Caco-2 (cell line): ENCODE measurements around the gene CDH19. TPM values are rescaled to one million over a fixed set of nuclear protein-coding genes. Genes with fewer than 3 reads are reported as not detected.

Experiments used
- BruUV-seq: library from RNA; stranded (reverse); fragments of 400-500 nt; replicated peaks from 2 replicates; lab custom pipeline; 2021; lab: Mats Ljungman, UMichigan
- CTCF ChIA-PET: fragments of 300-600 bp; sonication (Branson Sonifier 250); formaldehyde crosslinking; loops from one replicate; lab custom pipeline; 2022; ENCODE audit warnings: antibody characterized with exemption; lab: Charles Lee
- POLR2A ChIA-PET: fragments of 300-600 bp; sonication (Branson Sonifier 250); formaldehyde crosslinking; loops from one replicate; lab custom pipeline; 2022; ENCODE audit warnings: antibody characterized with exemption; lab: Charles Lee
- DNase-seq, 2 experiments: peaks; one replicate each; pipeline versions ENCODE4 v3.0.0 to v3.0.0-alpha.2; 2020 to 2022
- H3K27me3 ChIP-seq: replicated peaks from 2 replicates; pipeline ENCODE4 v1.6.0; 2011; ENCODE audit warnings: low read length; ENCODE audit not compliant: control insufficient read depth, insufficient read depth
- H3K36me3 ChIP-seq: 2 replicates; pipeline ENCODE4 v1.5.1; 2011; ENCODE audit warnings: low read length; ENCODE audit not compliant: control insufficient read depth, insufficient read depth
- H3K4me1 ChIP-seq: fragments of 250-450 bp; sonication (Bioruptor Pico); 2 replicates; pipeline ENCODE4 v1.5.1; 2020; ENCODE audit warnings: mild to moderate bottlenecking
- H3K4me3 ChIP-seq: 2 replicates; pipeline ENCODE4 v1.5.1; 2011; ENCODE audit warnings: low read depth, mild to moderate bottlenecking, control low read depth, low read length
- H3K9me3 ChIP-seq: fragments of 250-450 bp; sonication (Bioruptor Pico); 2 replicates; pipeline ENCODE4 v1.5.1; 2020; ENCODE audit warnings: mild to moderate bottlenecking, moderate library complexity
- H3K27ac Mint-ChIP-seq: one replicate; pipeline ENCODE4 v1.8.0; 2022; ENCODE audit warnings: mixed read lengths; ENCODE audit not compliant: unreplicated experiment
- H3K27me3 Mint-ChIP-seq: one replicate; pipeline ENCODE4 v1.8.0; 2022; ENCODE audit warnings: mixed read lengths; ENCODE audit not compliant: insufficient read depth, unreplicated experiment
- H3K36me3 Mint-ChIP-seq: one replicate; pipeline ENCODE4 v1.8.0; 2022; ENCODE audit warnings: mild to moderate bottlenecking, mixed read lengths; ENCODE audit not compliant: insufficient read depth, unreplicated experiment
- H3K4me1 Mint-ChIP-seq: one replicate; pipeline ENCODE4 v1.8.0; 2022; ENCODE audit warnings: low read depth, mixed read lengths; ENCODE audit not compliant: unreplicated experiment
- H3K4me3 Mint-ChIP-seq: one replicate; pipeline ENCODE4 v1.8.0; 2022; ENCODE audit warnings: mild to moderate bottlenecking, moderate library complexity, mixed read lengths; ENCODE audit not compliant: unreplicated experiment
- H3K9me3 Mint-ChIP-seq: one replicate; pipeline ENCODE4 v1.8.0; 2022; ENCODE audit warnings: mixed read lengths; ENCODE audit not compliant: unreplicated experiment
- intact Hi-C: fragments of 100-400 bp; cut with micrococcal nuclease; formaldehyde crosslinking; loops from one replicate; pipeline ENCODE4 v1.10.0; 2022; ENCODE audit not compliant: unreplicated experiment
- total RNA-seq: library from RNA; stranded (reverse); gene quantifications from 2 replicates; pipeline ENCODE4 v1.2.3, GENCODE V29; 2022
- TF ChIP-seq, protein P1 (sequence below), 2 experiments: fragments of 200-600 bp in 1 of 2; IDR thresholded peaks; 1 replicate in 1 of 2; 2 replicates in 1 of 2; pipeline versions ENCODE4 v1.5.1 to v1.8.0; 2011 to 2022; ENCODE audit warnings: antibody characterized with exemption in 1 of 2, control low read depth in 1 of 2, inconsistent platforms in 1 of 2, low read depth in 1 of 2, low read length in 1 of 2, mild to moderate bottlenecking in 1 of 2, moderate library complexity in 1 of 2; ENCODE audit not compliant: insufficient read depth in 1 of 2, severe bottlenecking in 1 of 2, unreplicated experiment in 1 of 2

CDH19 gene
- total RNA-seq, 1 experiment from 2014 or later: not detected

DNA sequence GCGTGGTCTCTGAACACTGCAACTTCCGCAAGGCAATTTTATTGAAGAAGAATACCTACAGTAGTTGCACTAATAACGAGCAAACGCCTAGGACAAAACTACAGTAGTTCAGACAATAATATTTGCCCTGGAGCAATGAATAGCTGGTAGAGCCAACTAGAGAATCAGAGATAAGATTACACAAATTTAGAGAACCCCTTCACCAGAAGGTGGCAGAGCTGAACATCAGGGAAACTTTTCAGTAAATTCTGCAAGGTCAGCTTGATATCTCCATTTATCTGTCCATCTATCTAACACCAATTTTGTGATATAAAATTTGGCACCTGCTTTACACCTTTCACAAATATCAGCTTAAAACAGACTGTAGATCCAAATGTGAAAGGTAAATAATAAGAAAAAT is 43.8 kb downstream of the CDH19 start:
- Mint-ChIP-seq H3K4me1 (no peaks in the 10 kb centered on the region), H3K27me3 (no peaks in the 10 kb centered on the region), H3K4me3 (no peak overlapping the region), H3K27ac (no peak overlapping the region), H3K36me3 (no peaks in the 10 kb centered on the region), H3K9me3 (no peaks in the 10 kb centered on the region)
- Histone ChIP-seq H3K36me3 (no peaks in the 10 kb centered on the region), H3K9me3 (no peaks in the 10 kb centered on the region), H3K27me3 (no peaks in the 10 kb centered on the region), H3K4me1 (no peaks in the 10 kb centered on the region), H3K4me3 (no peak overlapping the region)
- no TSS peak for BruUV-seq
- ChIA-PET POLR2A (no interaction called here), CTCF (no interaction called here)
- peak in 1 of 2 experiments; percentile 5 for DNase-seq
- TF ChIP-seq, protein P1, sequence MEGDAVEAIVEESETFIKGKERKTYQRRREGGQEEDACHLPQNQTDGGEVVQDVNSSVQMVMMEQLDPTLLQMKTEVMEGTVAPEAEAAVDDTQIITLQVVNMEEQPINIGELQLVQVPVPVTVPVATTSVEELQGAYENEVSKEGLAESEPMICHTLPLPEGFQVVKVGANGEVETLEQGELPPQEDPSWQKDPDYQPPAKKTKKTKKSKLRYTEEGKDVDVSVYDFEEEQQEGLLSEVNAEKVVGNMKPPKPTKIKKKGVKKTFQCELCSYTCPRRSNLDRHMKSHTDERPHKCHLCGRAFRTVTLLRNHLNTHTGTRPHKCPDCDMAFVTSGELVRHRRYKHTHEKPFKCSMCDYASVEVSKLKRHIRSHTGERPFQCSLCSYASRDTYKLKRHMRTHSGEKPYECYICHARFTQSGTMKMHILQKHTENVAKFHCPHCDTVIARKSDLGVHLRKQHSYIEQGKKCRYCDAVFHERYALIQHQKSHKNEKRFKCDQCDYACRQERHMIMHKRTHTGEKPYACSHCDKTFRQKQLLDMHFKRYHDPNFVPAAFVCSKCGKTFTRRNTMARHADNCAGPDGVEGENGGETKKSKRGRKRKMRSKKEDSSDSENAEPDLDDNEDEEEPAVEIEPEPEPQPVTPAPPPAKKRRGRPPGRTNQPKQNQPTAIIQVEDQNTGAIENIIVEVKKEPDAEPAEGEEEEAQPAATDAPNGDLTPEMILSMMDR (IDR thresholded peaks at IDR 0.05; ENCODE audit: insufficient read depth in 1 of 2, low read depth in 1 of 2, low read length in 1 of 2, severe bottlenecking in 1 of 2, unreplicated experiment in 1 of 2): no peak
- intact Hi-C loops: loop anchor here (1.0 kb wide), 2 partner anchors 56 to 189 kb away; no protein-coding TSS in a partner anchor

DNA sequence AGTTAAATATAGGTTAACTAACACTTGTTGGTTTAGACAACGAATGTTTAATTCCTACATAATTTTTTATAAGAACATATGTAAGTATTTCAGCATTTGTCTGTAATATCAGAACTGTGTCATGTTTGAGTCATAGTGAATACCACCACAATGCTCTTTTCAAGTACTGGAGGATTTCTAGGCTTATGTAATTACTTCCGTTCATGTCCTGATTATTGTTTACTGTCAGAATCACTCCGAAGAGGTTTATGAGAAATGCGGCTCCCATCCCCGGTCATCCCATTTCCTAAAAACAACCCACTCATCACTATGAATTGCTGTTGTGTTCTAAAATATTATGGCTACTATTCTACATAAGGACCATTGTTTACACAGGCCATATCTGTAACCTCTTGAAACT is 45.1 kb downstream of the CDH19 start:
- Histone ChIP-seq H3K4me1 (no peaks in the 10 kb centered on the region), H3K27me3 (no peaks in the 10 kb centered on the region), H3K4me3 (no peak overlapping the region), H3K9me3 (no peaks in the 10 kb centered on the region), H3K36me3 (no peaks in the 10 kb centered on the region)
- Mint-ChIP-seq H3K9me3 (no peaks in the 10 kb centered on the region), H3K36me3 (no peaks in the 10 kb centered on the region), H3K27ac (no peak overlapping the region), H3K27me3 (no peaks in the 10 kb centered on the region), H3K4me3 (no peak overlapping the region), H3K4me1 (no peaks in the 10 kb centered on the region)
- BruUV-seq: no TSS peak
- CTCF ChIA-PET: no interaction called here
- no peak for DNase-seq
- POLR2A ChIA-PET: no interaction called here
- intact Hi-C loops: no loop called here
- TF ChIP-seq, protein P1 (IDR thresholded peaks at IDR 0.05; ENCODE audit: insufficient read depth in 1 of 2, low read depth in 1 of 2, low read length in 1 of 2, severe bottlenecking in 1 of 2, unreplicated experiment in 1 of 2): no peak

DNA sequence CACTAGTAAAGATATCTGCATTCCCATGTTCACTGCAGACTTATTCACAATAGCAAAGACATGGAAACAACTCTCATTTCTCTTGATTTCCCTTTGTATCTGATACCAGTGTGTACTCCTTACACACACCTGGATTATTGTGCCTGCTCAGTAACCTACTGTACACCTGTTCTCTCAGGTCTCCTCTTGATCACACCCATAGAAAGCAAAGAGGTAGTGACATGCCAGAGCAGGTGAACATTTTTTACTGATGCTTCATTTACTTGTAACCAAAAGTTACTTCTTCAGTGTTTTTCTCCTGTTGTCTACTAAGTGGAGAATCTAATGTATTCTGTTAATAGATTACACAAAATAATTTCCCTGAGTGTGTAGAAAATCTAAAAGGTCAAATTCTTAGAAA is 46.8 kb downstream of the CDH19 start:
- no TSS peak for BruUV-seq
- ChIA-PET POLR2A (no interaction called here), CTCF (no interaction called here)
- DNase-seq: no peak
- Mint-ChIP-seq H3K9me3 (no peaks in the 10 kb centered on the region), H3K4me1 (no peaks in the 10 kb centered on the region), H3K27ac (no peak overlapping the region), H3K36me3 (no peaks in the 10 kb centered on the region), H3K4me3 (no peak overlapping the region), H3K27me3 (no peaks in the 10 kb centered on the region)
- TF ChIP-seq, protein P1 (IDR thresholded peaks at IDR 0.05; ENCODE audit: insufficient read depth in 1 of 2, low read depth in 1 of 2, low read length in 1 of 2, severe bottlenecking in 1 of 2, unreplicated experiment in 1 of 2): no peak
- H3K9me3 ChIP-seq: no peaks in the 10 kb centered on the region
- H3K36me3 ChIP-seq: no peaks in the 10 kb centered on the region
- H3K27me3 ChIP-seq: no peaks in the 10 kb centered on the region
- intact Hi-C loops: no loop called here
- no peak overlapping the region for H3K4me3 ChIP-seq
- no peaks in the 10 kb centered on the region for H3K4me1 ChIP-seq
